Umbilical cord (tissue), 2 donors: ENCODE results near the gene CCDC187. TPM values are rescaled to one million over a fixed set of nuclear protein-coding genes. Genes with fewer than 3 reads are reported as not detected.

Source experiments
- DNase-seq: peaks from one replicate; pipeline ENCODE4 v3.0.0-alpha.2; 2015; ENCODE audit warnings: low spot score
- total RNA-seq: library from RNA; depleted of rRNA; stranded (reverse); fragments of >200 nt; gene quantifications from one replicate; pipeline ENCODE4 v1.2.3, GENCODE V29; 2014; ENCODE audit warnings: low replicate concordance; ENCODE audit not compliant: insufficient read depth

The CCDC187 gene
- total RNA-seq, 1 donor from 2014 or later, result 1.7 TPM

- no peak for DNase-seq
These were observed 50.4 kb downstream of the CCDC187 start for GRCh38 chr9:136253246-136254130.

- DNase-seq, result no peak
These were observed 51.0 kb downstream of the CCDC187 start for GRCh38 chr9:136252846-136253245.

GRCh38 chr9:136252281-136252680 lies 51.6 kb downstream of the CCDC187 start:
- DNase-seq, result no peak

GRCh38 chr9:136251264-136252115 lies 52.4 kb downstream of the CCDC187 start:
- no peak for DNase-seq

- DNase-seq, result no peak
These were observed 53.2 kb downstream of the CCDC187 start for GRCh38 chr9:136250676-136251075.

GRCh38 chr9:136249877-136250559 lies 53.9 kb downstream of the CCDC187 start:
- no peak for DNase-seq

- no peak for DNase-seq
These were observed 54.7 kb downstream of the CCDC187 start for GRCh38 chr9:136248951-136249876.

GRCh38 chr9:136247947-136248637 lies 55.8 kb downstream of the CCDC187 start:
- no peak for DNase-seq

GRCh38 chr9:136247551-136247916 lies 56.4 kb downstream of the CCDC187 start:
- no peak for DNase-seq

GRCh38 chr9:136246849-136247550 lies 56.9 kb downstream of the CCDC187 start:
- no peak for DNase-seq

- DNase-seq, result peak; percentile 67
These were observed 58.4 kb downstream of the CCDC187 start, which contains the start of gene QSOX2 for GRCh38 chr9:136245219-136246150. Gene QSOX2, minus strand, starts transcription at chr9:136245812. Its CDS starts 9 bp downstream, at chr9:136245803.

GRCh38 chr9:136244969-136245218 lies 59.0 kb downstream of the CCDC187 start:
- DNase-seq, result no peak

- no peak for DNase-seq
These were observed 59.5 kb downstream of the CCDC187 start for GRCh38 chr9:136244122-136244968.

GRCh38 chr9:136243631-136244030 lies 60.3 kb downstream of the CCDC187 start:
- no peak for DNase-seq

GRCh38 chr9:136242918-136243525 lies 60.9 kb downstream of the CCDC187 start:
- DNase-seq, result no peak

GRCh38 chr9:136242248-136242647 lies 61.6 kb downstream of the CCDC187 start:
- no peak for DNase-seq

- no peak for DNase-seq
These were observed 62.4 kb downstream of the CCDC187 start for GRCh38 chr9:136241542-136241941.
